CD4-positive, CD25-positive, alpha-beta regulatory T cell (primary cell): ENCODE measurements around the gene PPP1R15B. TPM values are rescaled to one million over a fixed set of nuclear protein-coding genes. Genes with fewer than 3 reads are reported as not detected.
A peak's percentile ranks its signal among the peaks of the same experiment; 100 is the strongest.

Source experiments
- ATAC-seq, 2 donors: fragments of 150-1000 bp; cut with Tn5 transposase; one replicate each; pipeline ENCODE4 v1.10.0; 2021; ENCODE audit warnings: low read depth in 2 of 2, moderate number of reproducible peaks in 2 of 2, moderate library complexity in 1 of 2
- DNase-seq, 3 donors: peaks; one replicate each; pipeline versions ENCODE4 v3.0.0 to v3.0.0-alpha.2; 2012 to 2022; ENCODE audit warnings: mixed read lengths in 1 of 3
- H3K27ac ChIP-seq: one replicate; pipeline ENCODE4 v1.7.0; 2013; ENCODE audit warnings: mild to moderate bottlenecking, low read length; ENCODE audit not compliant: insufficient read depth, poor library complexity, severe bottlenecking
- H3K27me3 ChIP-seq: one replicate; pipeline ENCODE4 v1.7.0; 2013; ENCODE audit warnings: low read length; ENCODE audit not compliant: control insufficient read depth, insufficient read depth
- H3K36me3 ChIP-seq: one replicate; pipeline ENCODE4 v1.7.0; 2013; ENCODE audit warnings: mild to moderate bottlenecking, low read length, moderate library complexity; ENCODE audit not compliant: control insufficient read depth, insufficient read depth
- H3K4me1 ChIP-seq: 2 replicates; pipeline ENCODE4 v1.7.0; 2013; ENCODE audit warnings: mild to moderate bottlenecking, low read length; ENCODE audit not compliant: insufficient read depth, control insufficient read depth, poor library complexity, severe bottlenecking
- H3K4me3 ChIP-seq: one replicate; pipeline ENCODE4 v1.7.0; 2013; ENCODE audit warnings: low read depth, mild to moderate bottlenecking, low read length, moderate library complexity
- H3K9me3 ChIP-seq, 2 experiments: 1 replicate in 1 of 2; 2 replicates in 1 of 2; pipeline ENCODE4 v1.7.0; 2013; ENCODE audit warnings: low read length in 2 of 2, mild to moderate bottlenecking in 1 of 2, moderate library complexity in 1 of 2; ENCODE audit not compliant: control insufficient read depth in 2 of 2
- H3K27ac Mint-ChIP-seq, 3 donors: one replicate each; pipeline ENCODE4 v1.8.0; 2020 to 2022; ENCODE audit warnings: mild to moderate bottlenecking in 3 of 3, mixed read lengths in 3 of 3, moderate library complexity in 2 of 3
- H3K27me3 Mint-ChIP-seq: one replicate; pipeline ENCODE4 v1.8.0; 2022; ENCODE audit warnings: mild to moderate bottlenecking, mixed read lengths
- H3K36me3 Mint-ChIP-seq: one replicate; pipeline ENCODE4 v1.8.0; 2020; ENCODE audit warnings: mixed read lengths
- H3K4me1 Mint-ChIP-seq, 4 donors: one replicate each; pipeline ENCODE4 v1.8.0; 2020 to 2022; ENCODE audit warnings: mixed read lengths in 4 of 4, mild to moderate bottlenecking in 1 of 4
- H3K4me3 Mint-ChIP-seq, 4 donors: one replicate each; pipeline ENCODE4 v1.8.0; 2020 to 2022; ENCODE audit warnings: mild to moderate bottlenecking in 4 of 4, mixed read lengths in 4 of 4, moderate library complexity in 3 of 4
- H3K9me3 Mint-ChIP-seq, 7 donors: one replicate each; pipeline ENCODE4 v1.8.0; 2020 to 2022; ENCODE audit warnings: mixed read lengths in 7 of 7, mild to moderate bottlenecking in 3 of 7, moderate library complexity in 2 of 7
- polyA plus RNA-seq, 4 donors: library from polyadenylated mRNA; unstranded; fragments of 300-500 nt; fragmentation: Illumina TruSeq; gene quantifications; one replicate each; pipeline ENCODE4 v1.2.3, GENCODE V29; 2021
- total RNA-seq: library from RNA; stranded (reverse); gene quantifications from one replicate; pipeline ENCODE4 v1.2.3, GENCODE V29; 2022

PPP1R15B gene
- total and polyA plus RNA-seq, 5 donors from 2014 or later: 13.2 to 239 (median 22.1) TPM

DNA sequence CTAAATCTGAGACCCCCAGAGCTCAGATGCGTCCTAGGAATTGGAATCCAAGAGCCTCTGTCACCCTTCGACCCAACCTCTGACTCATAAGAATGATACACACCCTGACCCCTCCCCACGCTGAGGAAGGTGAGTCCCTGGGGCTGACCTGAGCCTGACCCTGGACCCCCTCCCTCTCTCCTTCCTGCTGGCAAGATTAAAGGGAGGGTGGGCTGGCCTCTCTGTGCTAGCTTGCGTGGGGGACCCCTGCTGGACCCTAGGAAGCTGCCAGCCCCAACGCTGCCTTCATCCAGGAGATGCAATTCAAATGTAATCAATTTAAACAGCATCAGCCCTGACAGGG is 52.5 kb downstream of the PPP1R15B start:
- Mint-ChIP-seq H3K27me3 (peaks cover 5% of the 10 kb centered on the region), H3K4me3 (no peak overlapping the region), H3K9me3 (peaks cover 0 to 1% (median 0%) of the 10 kb centered on the region in 7 donors), H3K4me1 (peaks cover 2 to 7% (median 5%) of the 10 kb centered on the region in 4 donors), H3K27ac (no peak overlapping the region), H3K36me3 (no peaks in the 10 kb centered on the region)
- Histone ChIP-seq H3K4me3 (no peak overlapping the region), H3K27me3 (no peaks in the 10 kb centered on the region), H3K4me1 (peaks cover 7% of the 10 kb centered on the region), H3K9me3 (no peaks in the 10 kb centered on the region), H3K36me3 (no peaks in the 10 kb centered on the region), H3K27ac (no peak overlapping the region)
- no peak for DNase-seq
- no peak for ATAC-seq

DNA sequence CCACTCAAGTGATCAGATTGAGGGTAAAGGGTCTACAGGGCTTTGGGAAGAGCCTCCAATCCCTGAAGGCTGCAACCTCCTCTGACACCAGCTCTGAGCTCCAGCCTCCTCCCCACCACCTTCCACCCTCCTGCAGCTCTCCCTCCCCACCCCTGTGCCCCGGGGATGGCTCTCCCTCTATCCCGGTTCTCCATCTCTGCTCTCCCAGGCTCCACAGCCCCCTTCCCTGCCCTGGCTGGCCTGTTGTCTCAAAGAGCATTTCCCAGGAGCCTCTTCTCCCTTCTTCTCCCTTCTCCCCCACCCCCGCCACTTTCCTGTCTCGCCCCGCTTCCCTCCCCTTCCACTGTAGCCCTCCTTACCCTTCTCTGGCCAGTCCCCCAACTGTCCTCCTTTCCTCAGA is 53.0 kb downstream of the PPP1R15B start:
- H3K27ac ChIP-seq: no peak overlapping the region
- Mint-ChIP-seq H3K9me3 (peaks cover 0 to 1% (median 0%) of the 10 kb centered on the region in 7 donors), H3K36me3 (no peaks in the 10 kb centered on the region), H3K27me3 (peaks cover 9% of the 10 kb centered on the region), H3K4me3 (no peak overlapping the region), H3K27ac (peak overlapping the region in 1 of 3 donors; percentile 20), H3K4me1 (peaks cover 0 to 2% (median 1%) of the 10 kb centered on the region in 4 donors)
- H3K9me3 ChIP-seq: no peaks in the 10 kb centered on the region
- peaks cover 7% of the 10 kb centered on the region for H3K4me1 ChIP-seq
- H3K27me3 ChIP-seq: no peaks in the 10 kb centered on the region
- H3K36me3 ChIP-seq: no peaks in the 10 kb centered on the region
- DNase-seq (no peak), ATAC-seq (no peak)
- no peak overlapping the region for H3K4me3 ChIP-seq

DNA sequence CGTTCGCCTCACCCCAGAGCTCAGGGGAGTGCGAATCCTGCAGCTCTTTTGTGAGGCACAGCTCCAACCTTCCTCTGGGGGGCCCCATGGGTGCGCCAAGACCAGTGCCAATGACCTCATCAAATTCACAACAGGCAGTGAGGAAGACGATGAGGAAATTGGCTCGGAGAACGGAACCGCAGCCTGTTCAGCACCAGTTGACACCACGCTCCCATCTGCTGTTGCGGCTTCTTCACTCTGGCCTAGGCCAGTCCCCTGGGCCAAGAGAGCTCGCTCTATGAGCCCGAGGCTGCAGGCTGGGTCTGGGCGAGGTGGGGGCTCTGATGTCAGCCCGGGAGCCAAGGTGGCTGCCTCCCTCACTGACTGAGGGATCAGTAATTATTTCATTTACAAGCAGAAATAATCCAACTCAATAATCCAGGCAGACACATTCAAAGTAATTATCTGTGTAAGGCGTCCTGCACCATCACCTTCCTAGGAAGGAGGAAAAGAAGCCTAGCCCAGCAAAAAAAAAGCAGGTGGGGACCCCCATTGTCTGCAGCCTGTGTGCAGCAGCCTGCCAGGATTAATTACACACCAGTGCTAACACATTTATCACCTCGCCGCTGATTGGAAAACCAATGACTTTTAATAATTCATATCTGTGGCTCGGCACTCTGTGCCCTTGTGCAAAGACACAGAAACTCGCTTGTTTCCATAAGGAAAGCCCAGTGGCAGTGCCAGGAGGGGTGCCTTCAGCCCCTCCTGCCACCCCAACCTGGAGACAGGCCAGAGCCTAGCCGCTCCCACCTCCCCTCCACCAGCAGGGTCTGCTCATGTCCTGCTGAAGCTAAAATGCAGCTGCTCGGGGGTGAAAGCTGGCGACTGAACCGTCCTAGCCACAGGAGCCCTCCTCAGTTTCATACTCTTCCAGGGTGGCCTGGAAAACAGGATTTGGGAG is 53.8 kb downstream of the PPP1R15B start:
- no peaks in the 10 kb centered on the region for H3K4me1 Mint-ChIP-seq
- H3K36me3 Mint-ChIP-seq: no peaks in the 10 kb centered on the region
- DNase-seq (no peak), ATAC-seq (no peak)
- no peaks in the 10 kb centered on the region for H3K27me3 ChIP-seq
- no peaks in the 10 kb centered on the region for H3K36me3 ChIP-seq
- no peak overlapping the region for H3K4me3 Mint-ChIP-seq
- no peak overlapping the region for H3K27ac ChIP-seq
- no peaks in the 10 kb centered on the region for H3K4me1 ChIP-seq
- H3K9me3 Mint-ChIP-seq: peaks cover 0 to 1% (median 0%) of the 10 kb centered on the region in 7 donors
- H3K4me3 ChIP-seq: no peak overlapping the region
- H3K9me3 ChIP-seq: no peaks in the 10 kb centered on the region
- H3K27ac Mint-ChIP-seq: no peak overlapping the region
- H3K27me3 Mint-ChIP-seq: peaks cover 9% of the 10 kb centered on the region

DNA sequence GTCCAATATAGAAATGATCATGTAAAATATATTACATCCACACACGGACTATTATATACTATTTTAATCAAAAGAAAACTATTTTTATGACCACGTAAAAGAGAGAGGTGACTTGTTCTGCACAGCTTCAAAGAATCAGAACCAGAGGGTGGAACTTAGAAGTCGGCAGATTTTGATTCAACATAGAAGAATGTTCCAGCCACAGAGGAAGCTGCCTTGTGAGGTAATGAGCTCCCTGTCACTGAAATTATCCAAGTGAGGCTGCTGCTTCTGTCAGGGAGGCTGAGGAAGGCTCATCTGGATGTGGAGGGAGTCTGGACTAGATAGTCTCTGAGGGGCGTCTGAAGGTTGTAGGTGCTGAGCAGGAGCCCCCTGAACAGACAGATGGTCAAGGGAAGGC is 54.6 kb downstream of the PPP1R15B start:
- ATAC-seq: no peak

GRCh38 chr1:204355913-204356312 is 55.7 kb downstream of the PPP1R15B start:
- H3K36me3 Mint-ChIP-seq: no peaks in the 10 kb centered on the region
- no peak for DNase-seq
- Histone ChIP-seq H3K4me1 (no peaks in the 10 kb centered on the region), H3K4me3 (no peak overlapping the region), H3K27me3 (no peaks in the 10 kb centered on the region), H3K27ac (no peak overlapping the region), H3K9me3 (no peaks in the 10 kb centered on the region), H3K36me3 (no peaks in the 10 kb centered on the region)
- no peak for ATAC-seq
- H3K4me3 Mint-ChIP-seq: no peak overlapping the region
- H3K27ac Mint-ChIP-seq: no peak overlapping the region
- peaks cover 0 to 3% (median 0%) of the 10 kb centered on the region in 4 donors for H3K4me1 Mint-ChIP-seq
- peaks cover 15% of the 10 kb centered on the region for H3K27me3 Mint-ChIP-seq
- peaks cover 0 to 3% (median 0%) of the 10 kb centered on the region in 7 donors for H3K9me3 Mint-ChIP-seq

More for the DNA sequence above, 54.6 kb downstream of the PPP1R15B start:
- H3K9me3 ChIP-seq: no peaks in the 10 kb centered on the region
- no peak overlapping the region for H3K27ac ChIP-seq
- DNase-seq: no peak
- Mint-ChIP-seq H3K36me3 (no peaks in the 10 kb centered on the region), H3K27me3 (peaks cover 15% of the 10 kb centered on the region), H3K4me3 (no peak overlapping the region), H3K4me1 (no peaks in the 10 kb centered on the region), H3K9me3 (peaks cover 0 to 3% (median 0%) of the 10 kb centered on the region in 7 donors), H3K27ac (no peak overlapping the region)
- no peak overlapping the region for H3K4me3 ChIP-seq
- H3K27me3 ChIP-seq: no peaks in the 10 kb centered on the region
- H3K4me1 ChIP-seq: no peaks in the 10 kb centered on the region
- H3K36me3 ChIP-seq: no peaks in the 10 kb centered on the region

DNA sequence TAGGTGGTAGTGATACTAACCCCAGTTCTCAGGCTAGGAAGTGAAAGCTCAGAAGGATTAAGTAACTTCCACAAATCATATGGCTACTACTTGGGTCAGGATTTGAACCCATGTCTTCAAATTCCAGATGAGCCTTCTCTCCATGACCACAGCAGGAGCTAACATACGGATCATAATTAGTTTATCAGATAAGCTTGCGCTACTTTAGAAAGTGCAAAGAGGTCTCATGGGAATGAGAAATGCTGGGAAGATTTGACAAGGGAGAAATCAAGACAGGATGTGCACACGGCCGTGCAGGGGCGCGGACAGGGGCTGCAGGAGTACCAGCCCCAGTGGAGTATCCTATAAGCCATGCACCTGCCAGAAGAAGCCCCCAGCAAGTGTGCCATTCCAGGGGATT is 57.0 kb downstream of the PPP1R15B start:
- no peaks in the 10 kb centered on the region for H3K36me3 ChIP-seq
- H3K9me3 ChIP-seq: no peaks in the 10 kb centered on the region
- H3K27me3 ChIP-seq: no peaks in the 10 kb centered on the region
- Mint-ChIP-seq H3K27ac (no peak overlapping the region), H3K36me3 (no peaks in the 10 kb centered on the region), H3K4me3 (no peak overlapping the region), H3K4me1 (peaks cover 0 to 3% (median 0%) of the 10 kb centered on the region in 4 donors), H3K27me3 (peaks cover 12% of the 10 kb centered on the region), H3K9me3 (peaks cover 0 to 3% (median 0%) of the 10 kb centered on the region in 7 donors)
- no peak overlapping the region for H3K27ac ChIP-seq
- ATAC-seq (no peak), DNase-seq (no peak)
- no peak overlapping the region for H3K4me3 ChIP-seq
- no peaks in the 10 kb centered on the region for H3K4me1 ChIP-seq
